A673 (cell line): Measurements from ENCODE around the gene MSI2. TPM values are rescaled to one million over a fixed set of nuclear protein-coding genes. Genes with fewer than 3 reads are reported as not detected.

Source experiments
- BruUV-seq: library from RNA; stranded (reverse); fragments of 400-500 nt; replicated peaks from 2 replicates; lab custom pipeline; 2021; lab: Mats Ljungman, UMichigan
- CTCF ChIA-PET: fragments of 300-600 bp; sonication (Branson Sonifier 250); formaldehyde crosslinking; loops from one replicate; lab custom pipeline; 2022; ENCODE audit warnings: antibody characterized with exemption; lab: Charles Lee
- POLR2A ChIA-PET: fragments of 300-600 bp; sonication (Branson Sonifier 250); formaldehyde crosslinking; loops from one replicate; lab custom pipeline; 2022; ENCODE audit warnings: antibody characterized with exemption; ENCODE audit not compliant: low non-redundant PET; lab: Charles Lee
- DNase-seq: peaks from one replicate; pipeline ENCODE4 v3.0.0-alpha.2; 2015; ENCODE audit warnings: low spot score
- H3K27ac ChIP-seq: fragments of 200-600 bp; sonication (generic); 2 replicates; pipeline ENCODE4 v1.5.1; 2016; ENCODE audit warnings: mixed run types, low read depth, mild to moderate bottlenecking, mixed read lengths, antibody characterized with exemption, low read length; ENCODE audit not compliant: poor library complexity, severe bottlenecking
- H3K27me3 ChIP-seq: fragments of 200-600 bp; sonication (generic); replicated peaks from 2 replicates; pipeline ENCODE4 v1.6.1; 2017; ENCODE audit warnings: mixed run types, low read depth, mild to moderate bottlenecking, mixed read lengths, antibody characterized with exemption, low read length; ENCODE audit not compliant: insufficient read depth, poor library complexity
- H3K36me3 ChIP-seq: fragments of 200-600 bp; sonication (generic); 2 replicates; pipeline ENCODE4 v1.6.1; 2016; ENCODE audit warnings: mixed run types, mild to moderate bottlenecking, mixed read lengths, antibody characterized with exemption, low read length; ENCODE audit not compliant: insufficient read depth, poor library complexity, severe bottlenecking
- H3K4me1 ChIP-seq: fragments of 200-600 bp; sonication (generic); 2 replicates; pipeline ENCODE4 v1.6.1; 2017; ENCODE audit warnings: mixed run types, mild to moderate bottlenecking, mixed read lengths, antibody characterized with exemption, low read length; ENCODE audit not compliant: insufficient read depth, poor library complexity, severe bottlenecking
- H3K4me3 ChIP-seq: fragments of 200-600 bp; sonication (generic); 2 replicates; pipeline ENCODE4 v1.5.1; 2016; ENCODE audit warnings: low read depth, mixed run types, mild to moderate bottlenecking, mixed read lengths, low read length; ENCODE audit not compliant: poor library complexity, severe bottlenecking
- H3K9me3 ChIP-seq: fragments of 200-600 bp; sonication (generic); 2 replicates; pipeline ENCODE4 v1.6.1; 2016; ENCODE audit warnings: mixed run types, low read depth, mild to moderate bottlenecking, mixed read lengths, antibody characterized with exemption, low read length; ENCODE audit not compliant: poor library complexity, severe bottlenecking
- CTCF ChIP-seq: fragments of 300-800, 200-600 bp; sonication (generic); conservative IDR thresholded peaks from 2 replicates; pipeline ENCODE4 v1.5.1; 2017; ENCODE audit warnings: low read depth, mild to moderate bottlenecking, antibody characterized with exemption, low read length, moderate library complexity, mixed read lengths
- EZH2 ChIP-seq: fragments of 200-600 bp; sonication (generic); IDR thresholded peaks from 2 replicates; pipeline ENCODE4 v1.6.1; 2017; ENCODE audit warnings: borderline replicate concordance, low read depth, mild to moderate bottlenecking, mixed read lengths, antibody characterized with exemption, low read length; ENCODE audit not compliant: poor library complexity, severe bottlenecking
- intact Hi-C: fragments of 100-400 bp; cut with micrococcal nuclease; formaldehyde crosslinking; loops from one replicate; pipeline ENCODE4 v1.10.0; 2022; ENCODE audit not compliant: unreplicated experiment
- total RNA-seq: library from RNA; stranded (reverse); gene quantifications from 2 replicates; pipeline ENCODE4 v1.2.3, GENCODE V29; 2021

MSI2 gene
- total RNA-seq, 1 experiment from 2014 or later, result 108 TPM

DNA sequence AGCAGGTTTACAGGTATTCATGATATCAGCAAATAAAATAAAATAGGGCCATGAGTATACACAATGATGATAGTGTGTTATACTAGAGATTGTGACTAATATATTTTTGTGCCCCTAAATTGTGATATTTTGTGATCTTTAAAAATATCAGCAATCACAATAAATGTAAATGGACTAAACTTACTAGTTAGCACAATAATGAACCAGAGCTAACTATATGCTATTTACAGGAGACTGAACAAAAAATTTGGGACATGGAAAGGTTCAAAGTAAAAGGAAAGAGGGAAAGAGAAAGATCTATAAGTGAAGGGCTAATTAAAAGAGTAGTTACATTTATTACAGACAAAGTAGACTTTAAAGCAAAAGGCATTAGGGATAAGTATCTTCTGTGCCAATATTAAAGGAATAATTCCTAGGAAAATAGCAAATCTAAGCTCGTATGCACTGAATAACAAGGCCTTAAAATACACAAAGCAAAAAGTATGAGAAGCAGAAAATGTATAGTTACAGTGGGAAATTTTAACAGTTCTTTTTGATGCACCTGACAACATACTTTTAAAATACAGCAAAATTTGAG, 5.0 kb upstream of the MSI2 start:
- CTCF ChIA-PET, result no interaction called here
- TF ChIP-seq CTCF, result no peak
- TF ChIP-seq EZH2, result no peak
- H3K27ac ChIP-seq, result no peak overlapping the region

GRCh38 chr17:57253362-57254065, 2.8 kb upstream of the MSI2 start:
- no peaks in the 10 kb centered on the region for H3K9me3 ChIP-seq
- no peak overlapping the region for H3K4me3 ChIP-seq
- POLR2A ChIA-PET, result no interaction called here

More for the DNA sequence above, 5.0 kb upstream of the MSI2 start:
- H3K27me3 ChIP-seq, result no peaks in the 10 kb centered on the region
- intact Hi-C loops, result no loop called here
- POLR2A ChIA-PET, result interaction anchor here (0.6 kb wide), 1 partner anchor 45 kb away, joined by 3 read pairs; no protein-coding TSS in a partner anchor
- no TSS peak for BruUV-seq
- H3K4me3 ChIP-seq, result no peak overlapping the region
- DNase-seq, result no peak
- H3K36me3 ChIP-seq, result no peaks in the 10 kb centered on the region
- H3K9me3 ChIP-seq, result no peaks in the 10 kb centered on the region
- no peaks in the 10 kb centered on the region for H3K4me1 ChIP-seq

More at GRCh38 chr17:57253362-57254065, 2.8 kb upstream of the MSI2 start:
- TF ChIP-seq CTCF (no peak), EZH2 (no peak)
- Histone ChIP-seq H3K27me3 (no peaks in the 10 kb centered on the region), H3K27ac (no peak overlapping the region), H3K4me1 (peaks cover 4% of the 10 kb centered on the region), H3K36me3 (no peaks in the 10 kb centered on the region)
- intact Hi-C loops, result no loop called here
- CTCF ChIA-PET, result interaction anchor here (0.6 to 1.1 kb wide), 2 partner anchors 11 to 258 kb away, joined by 3 to 4 read pairs; no protein-coding TSS in a partner anchor
- BruUV-seq, result no TSS peak
- no peak for DNase-seq
